ENCODE results near the gene PDZD7.

- TF ChIP-seq ZFX (IDR thresholded peaks at IDR 0.05) (no peak), CTCF (conservative IDR thresholded peaks at IDR 0.05) (no peak)
Measured at GRCh38 chr10:101031796-101032636, 1.1 kb upstream of the PDZD7 start.
